Measurements from ENCODE around the gene FFAR2. TPM values are rescaled to one million over a fixed set of nuclear protein-coding genes. Genes with fewer than 3 reads are reported as not detected.

FFAR2 gene
- total RNA-seq, 1 experiment from 2014 or later: not detected

DNA sequence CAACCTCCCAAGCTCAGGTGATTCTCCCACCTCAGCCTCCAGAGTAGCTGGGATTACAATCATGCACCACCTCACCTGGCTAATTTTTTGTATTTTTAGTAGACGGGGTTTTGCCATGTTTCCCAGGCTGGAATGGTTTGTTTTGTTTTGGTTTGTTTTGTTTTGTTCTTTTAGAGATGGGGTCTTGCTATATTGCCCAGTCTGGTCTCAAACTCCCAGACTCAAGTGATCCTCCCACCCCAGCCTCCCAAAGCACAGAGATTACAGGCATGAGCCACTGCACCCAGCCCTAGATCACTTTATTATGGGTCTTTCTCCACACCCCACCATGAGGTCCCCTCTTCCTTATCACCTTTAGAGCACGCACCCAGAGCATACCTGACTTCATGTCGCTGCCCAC lies 50.2 kb downstream of the FFAR2 start:
- Histone ChIP-seq H3K9ac (ENCODE audit: extremely low read depth, insufficient read length, low read length) (no peak overlapping the region), H2BK120ac (ENCODE audit: low read depth, low read length, poor library complexity, severe bottlenecking) (no peak overlapping the region), H3T11ph (ENCODE audit: low read length) (no peak overlapping the region), H3K79me2 (ENCODE audit: insufficient read depth, low read length) (no peaks in the 10 kb centered on the region), H3K27ac (ENCODE audit: insufficient read length, low read depth, low read length) (no peak overlapping the region), H3K4me2 (ENCODE audit: insufficient read depth, insufficient read length, low read length) (no peak overlapping the region), H3K56ac (ENCODE audit: insufficient read length, low read depth, low read length) (no peak overlapping the region), H3K4ac (ENCODE audit: low read depth, low read length) (no peak overlapping the region), H2BK20ac (ENCODE audit: low read depth, low read length, poor library complexity, severe bottlenecking) (no peak overlapping the region), H3K23me2 (ENCODE audit: insufficient read length, low read depth, low read length, poor library complexity, severe bottlenecking) (no peaks in the 10 kb centered on the region), H3K4me1 (ENCODE audit: insufficient read depth, low read length) (no peaks in the 10 kb centered on the region), H3K14ac (ENCODE audit: insufficient read depth, low read length) (no peak overlapping the region), H4K5ac (ENCODE audit: insufficient read length, low read depth, low read length) (no peak overlapping the region), H4K8ac (replicated peaks; ENCODE audit: insufficient read length, low read depth, low read length) (no peak overlapping the region), H3K23ac (ENCODE audit: insufficient read length, low read depth, low read length) (no peak overlapping the region), H2BK12ac (ENCODE audit: insufficient read length, low read depth, low read length) (no peak overlapping the region), H2AK5ac (ENCODE audit: insufficient read length, low read length) (no peak overlapping the region), H3K9me3 (ENCODE audit: control insufficient read depth, low read depth, low read length) (no peaks in the 10 kb centered on the region), H3K79me1 (ENCODE audit: insufficient read depth, low read depth, low read length, poor library complexity, severe bottlenecking) (no peaks in the 10 kb centered on the region), H2BK15ac (ENCODE audit: low read depth, low read length) (no peak overlapping the region), H2BK5ac (ENCODE audit: insufficient read length, low read length) (no peak overlapping the region), H3K18ac (ENCODE audit: insufficient read length, low read depth, low read length) (no peak overlapping the region), H4K91ac (ENCODE audit: insufficient read length, low read depth, low read length) (no peak overlapping the region), H4K20me1 (ENCODE audit: control insufficient read depth, insufficient read depth, insufficient read length) (no peaks in the 10 kb centered on the region), H3K27me3 (ENCODE audit: insufficient read depth, low read length) (no peaks in the 10 kb centered on the region), H2AFZ (ENCODE audit: low read length) (no peak overlapping the region)
- TF ChIP-seq, protein P1, sequence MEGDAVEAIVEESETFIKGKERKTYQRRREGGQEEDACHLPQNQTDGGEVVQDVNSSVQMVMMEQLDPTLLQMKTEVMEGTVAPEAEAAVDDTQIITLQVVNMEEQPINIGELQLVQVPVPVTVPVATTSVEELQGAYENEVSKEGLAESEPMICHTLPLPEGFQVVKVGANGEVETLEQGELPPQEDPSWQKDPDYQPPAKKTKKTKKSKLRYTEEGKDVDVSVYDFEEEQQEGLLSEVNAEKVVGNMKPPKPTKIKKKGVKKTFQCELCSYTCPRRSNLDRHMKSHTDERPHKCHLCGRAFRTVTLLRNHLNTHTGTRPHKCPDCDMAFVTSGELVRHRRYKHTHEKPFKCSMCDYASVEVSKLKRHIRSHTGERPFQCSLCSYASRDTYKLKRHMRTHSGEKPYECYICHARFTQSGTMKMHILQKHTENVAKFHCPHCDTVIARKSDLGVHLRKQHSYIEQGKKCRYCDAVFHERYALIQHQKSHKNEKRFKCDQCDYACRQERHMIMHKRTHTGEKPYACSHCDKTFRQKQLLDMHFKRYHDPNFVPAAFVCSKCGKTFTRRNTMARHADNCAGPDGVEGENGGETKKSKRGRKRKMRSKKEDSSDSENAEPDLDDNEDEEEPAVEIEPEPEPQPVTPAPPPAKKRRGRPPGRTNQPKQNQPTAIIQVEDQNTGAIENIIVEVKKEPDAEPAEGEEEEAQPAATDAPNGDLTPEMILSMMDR (conservative IDR thresholded peaks at IDR 0.05): no peak
- Mint-ChIP-seq H3K4me3 (no peak overlapping the region; a peak in 1 of 5 replicates), H3K9me3 (no peaks in the 10 kb centered on the region), H3K27ac (no peak overlapping the region; a peak in 1 of 7 replicates), H3K36me3 (ENCODE audit: insufficient read depth in 1 of 3, low read depth in 3 of 3) (peaks cover 38 to 69% (median 64%) of the 10 kb centered on the region in 3 experiments; a peak in 6 of 7 replicates), H3K27me3 (ENCODE audit: low read depth) (peaks cover 5% of the 10 kb centered on the region; the same call in 1 of the 2 replicates), H3K4me1 (peaks cover 16 to 22% of the 10 kb centered on the region in 2 experiments)
- no peak for DNase-seq
- WGBS (ENCODE audit: extremely low coverage, insufficient read length, low lambda C conversion rate): no CpG with 5 or more reads among the region's 3 CpGs

All from H9 (cell line).